Activated T-cell treated with anti-CD3 and anti-CD28 coated beads, Interleukin-2, amount 50 U/mL, for 72 hours (primary cell): Measurements from ENCODE around the gene HAP1. TPM values are rescaled to one million over a fixed set of nuclear protein-coding genes. Genes with fewer than 3 reads are reported as not detected.

Source experiments
- ATAC-seq, 2 donors: fragments of 150-1000 bp; cut with Tn5 transposase; replicated peaks in 1 of 2; 2 replicates each; pipeline ENCODE4 v1.10.0; 2021; ENCODE audit warnings: moderate library complexity in 2 of 2, mild to moderate bottlenecking in 1 of 2
- DNase-seq, 2 donors: peaks; one replicate each; pipeline ENCODE4 v3.0.0; 2021 to 2022; ENCODE audit warnings: mixed read lengths in 1 of 2
- H3K27ac Mint-ChIP-seq: one replicate; pipeline ENCODE4 v1.8.0; 2022; ENCODE audit warnings: mild to moderate bottlenecking, moderate library complexity, mixed read lengths
- H3K27me3 Mint-ChIP-seq: one replicate; pipeline ENCODE4 v1.8.0; 2022; ENCODE audit warnings: low read depth, mixed read lengths
- H3K36me3 Mint-ChIP-seq, 2 donors: one replicate each; pipeline ENCODE4 v1.8.0; 2022; ENCODE audit warnings: mixed read lengths in 2 of 2, mild to moderate bottlenecking in 1 of 2; ENCODE audit not compliant: insufficient read depth in 2 of 2
- H3K4me1 Mint-ChIP-seq: one replicate; pipeline ENCODE4 v1.8.0; 2022; ENCODE audit warnings: low read depth, mixed read lengths
- H3K4me3 Mint-ChIP-seq, 2 donors: one replicate each; pipeline ENCODE4 v1.8.0; 2022; ENCODE audit warnings: mild to moderate bottlenecking in 2 of 2, mixed read lengths in 2 of 2, moderate library complexity in 2 of 2
- H3K9me3 Mint-ChIP-seq, 2 donors: one replicate each; pipeline ENCODE4 v1.8.0; 2022; ENCODE audit warnings: mixed read lengths in 2 of 2
- total RNA-seq, 2 donors: library from RNA; stranded (reverse); gene quantifications; one replicate each; pipeline ENCODE4 v1.2.3, GENCODE V29; 2022

HAP1 gene
- total RNA-seq, 2 donors from 2014 or later, result 0.17 to 0.21 TPM

- no peaks in the 10 kb centered on the region for H3K27me3 Mint-ChIP-seq
- H3K9me3 Mint-ChIP-seq, result no peaks in the 10 kb centered on the region
- H3K36me3 Mint-ChIP-seq, result no peaks in the 10 kb centered on the region
- no peaks in the 10 kb centered on the region for H3K4me1 Mint-ChIP-seq
- ATAC-seq (no peak), DNase-seq (no peak)
- H3K27ac Mint-ChIP-seq, result no peak overlapping the region
- no peak overlapping the region for H3K4me3 Mint-ChIP-seq
These were observed 37.8 kb upstream of the HAP1 start for GRCh38 chr17:41772218-41772585.

GRCh38 chr17:41771389-41772206, 37.2 kb upstream of the HAP1 start:
- no peak for DNase-seq
- Mint-ChIP-seq H3K9me3 (no peaks in the 10 kb centered on the region), H3K4me1 (no peaks in the 10 kb centered on the region), H3K27me3 (no peaks in the 10 kb centered on the region), H3K27ac (no peak overlapping the region), H3K36me3 (no peaks in the 10 kb centered on the region), H3K4me3 (no peak overlapping the region)
- no peak for ATAC-seq

- ATAC-seq (no peak), DNase-seq (no peak)
- Mint-ChIP-seq H3K4me3 (no peak overlapping the region), H3K4me1 (no peaks in the 10 kb centered on the region), H3K27me3 (no peaks in the 10 kb centered on the region), H3K27ac (no peak overlapping the region), H3K9me3 (no peaks in the 10 kb centered on the region), H3K36me3 (no peaks in the 10 kb centered on the region)
These were observed 35.5 kb upstream of the HAP1 start for GRCh38 chr17:41769985-41770384.

- Mint-ChIP-seq H3K36me3 (no peaks in the 10 kb centered on the region), H3K9me3 (no peaks in the 10 kb centered on the region), H3K4me1 (no peaks in the 10 kb centered on the region), H3K4me3 (no peak overlapping the region), H3K27ac (no peak overlapping the region), H3K27me3 (no peaks in the 10 kb centered on the region)
- ATAC-seq, result no peak
- no peak for DNase-seq
These were observed 35.0 kb upstream of the HAP1 start for GRCh38 chr17:41769346-41769862.

- Mint-ChIP-seq H3K27ac (no peak overlapping the region), H3K36me3 (no peaks in the 10 kb centered on the region), H3K4me3 (no peak overlapping the region), H3K27me3 (no peaks in the 10 kb centered on the region), H3K4me1 (no peaks in the 10 kb centered on the region), H3K9me3 (no peaks in the 10 kb centered on the region)
- ATAC-seq (no peak), DNase-seq (no peak)
These were observed 34.3 kb upstream of the HAP1 start for GRCh38 chr17:41768682-41769288.

GRCh38 chr17:41767324-41768042, 33.0 kb upstream of the HAP1 start:
- H3K27ac Mint-ChIP-seq, result no peak overlapping the region
- no peaks in the 10 kb centered on the region for H3K9me3 Mint-ChIP-seq
- H3K36me3 Mint-ChIP-seq, result no peaks in the 10 kb centered on the region
- ATAC-seq (no peak), DNase-seq (no peak)
- H3K27me3 Mint-ChIP-seq, result no peaks in the 10 kb centered on the region
- no peak overlapping the region for H3K4me3 Mint-ChIP-seq
- H3K4me1 Mint-ChIP-seq, result no peaks in the 10 kb centered on the region

GRCh38 chr17:41766135-41766534, 31.7 kb upstream of the HAP1 start:
- no peak overlapping the region for H3K4me3 Mint-ChIP-seq
- DNase-seq, result no peak
- H3K27ac Mint-ChIP-seq, result no peak overlapping the region

GRCh38 chr17:41763327-41763726, 28.9 kb upstream of the HAP1 start:
- no peaks in the 10 kb centered on the region for H3K9me3 Mint-ChIP-seq
- no peak overlapping the region for H3K27ac Mint-ChIP-seq

More at GRCh38 chr17:41766135-41766534, 31.7 kb upstream of the HAP1 start:
- ATAC-seq, result no peak
- H3K27me3 Mint-ChIP-seq, result no peaks in the 10 kb centered on the region
- no peaks in the 10 kb centered on the region for H3K4me1 Mint-ChIP-seq
- no peaks in the 10 kb centered on the region for H3K9me3 Mint-ChIP-seq
- no peaks in the 10 kb centered on the region for H3K36me3 Mint-ChIP-seq

GRCh38 chr17:41762841-41763240, 28.4 kb upstream of the HAP1 start:
- H3K27me3 Mint-ChIP-seq, result no peaks in the 10 kb centered on the region
- no peak overlapping the region for H3K27ac Mint-ChIP-seq
- no peaks in the 10 kb centered on the region for H3K36me3 Mint-ChIP-seq
- no peak for ATAC-seq
- no peak for DNase-seq
- H3K4me1 Mint-ChIP-seq, result no peaks in the 10 kb centered on the region
- no peaks in the 10 kb centered on the region for H3K9me3 Mint-ChIP-seq
- H3K4me3 Mint-ChIP-seq, result no peak overlapping the region

More at GRCh38 chr17:41763327-41763726, 28.9 kb upstream of the HAP1 start:
- no peak for ATAC-seq
- Mint-ChIP-seq H3K27me3 (no peaks in the 10 kb centered on the region), H3K4me1 (no peaks in the 10 kb centered on the region), H3K36me3 (no peaks in the 10 kb centered on the region), H3K4me3 (no peak overlapping the region)
- no peak for DNase-seq

GRCh38 chr17:41762391-41762790, 27.9 kb upstream of the HAP1 start:
- Mint-ChIP-seq H3K4me3 (no peak overlapping the region), H3K4me1 (no peaks in the 10 kb centered on the region), H3K36me3 (no peaks in the 10 kb centered on the region), H3K27ac (no peak overlapping the region), H3K9me3 (no peaks in the 10 kb centered on the region), H3K27me3 (no peaks in the 10 kb centered on the region)
- no peak for ATAC-seq
- DNase-seq, result no peak

- DNase-seq (no peak), ATAC-seq (no peak)
- Mint-ChIP-seq H3K36me3 (no peaks in the 10 kb centered on the region), H3K9me3 (no peaks in the 10 kb centered on the region), H3K27ac (no peak overlapping the region), H3K27me3 (no peaks in the 10 kb centered on the region), H3K4me3 (no peak overlapping the region), H3K4me1 (no peaks in the 10 kb centered on the region)
These were observed 26.4 kb upstream of the HAP1 start for GRCh38 chr17:41760878-41761277.

GRCh38 chr17:41758601-41759000, 24.2 kb upstream of the HAP1 start:
- Mint-ChIP-seq H3K4me3 (no peak overlapping the region), H3K9me3 (no peaks in the 10 kb centered on the region), H3K27ac (no peak overlapping the region), H3K27me3 (no peaks in the 10 kb centered on the region), H3K36me3 (no peaks in the 10 kb centered on the region), H3K4me1 (no peaks in the 10 kb centered on the region)
- DNase-seq (no peak), ATAC-seq (no peak)

GRCh38 chr17:41754066-41754465, 19.6 kb upstream of the HAP1 start:
- Mint-ChIP-seq H3K9me3 (no peaks in the 10 kb centered on the region), H3K27ac (no peak overlapping the region), H3K4me3 (no peak overlapping the region), H3K36me3 (no peaks in the 10 kb centered on the region), H3K4me1 (no peaks in the 10 kb centered on the region), H3K27me3 (no peaks in the 10 kb centered on the region)
- ATAC-seq, result no peak
- DNase-seq, result no peak
